NCI-H128 (cell line): ENCODE results near the gene TADA2B.

Source experiments
- DNase-seq: peaks from one replicate; lab custom pipeline; 2025; ENCODE audit not compliant: unreplicated experiment; lab: John Stamatoyannopoulos, UW

The TADA2B gene

GRCh38 chr4:7017446-7018048 lies 25.6 kb upstream of the TADA2B start:
- DNase-seq: no peak

DNA sequence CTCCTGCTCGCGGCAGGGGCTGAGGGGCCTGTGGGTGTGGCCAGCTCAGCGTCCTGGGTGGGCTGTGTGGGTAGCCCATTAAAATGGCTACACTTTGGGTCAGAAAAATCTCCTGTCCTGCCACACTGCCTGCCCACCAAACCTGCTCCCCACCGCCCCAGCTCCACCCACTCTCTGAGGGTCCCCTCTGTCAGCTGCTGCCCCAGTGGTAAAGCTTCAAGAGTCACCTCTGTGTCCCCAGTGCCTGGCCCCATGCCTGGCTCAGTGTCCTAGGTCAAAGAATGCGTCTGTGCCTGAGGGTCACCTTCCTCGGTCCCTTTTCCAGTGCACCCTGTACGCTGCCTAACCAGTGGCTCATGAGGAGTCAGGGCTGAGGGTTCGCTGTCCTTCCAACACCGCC lies 24.9 kb upstream of the TADA2B start:
- DNase-seq: no peak

GRCh38 chr4:7019367-7019766 lies 23.8 kb upstream of the TADA2B start:
- no peak for DNase-seq

GRCh38 chr4:7020290-7020689 lies 22.9 kb upstream of the TADA2B start:
- DNase-seq: no peak

- DNase-seq: no peak
These were observed 22.3 kb upstream of the TADA2B start for GRCh38 chr4:7020856-7021255.

DNA sequence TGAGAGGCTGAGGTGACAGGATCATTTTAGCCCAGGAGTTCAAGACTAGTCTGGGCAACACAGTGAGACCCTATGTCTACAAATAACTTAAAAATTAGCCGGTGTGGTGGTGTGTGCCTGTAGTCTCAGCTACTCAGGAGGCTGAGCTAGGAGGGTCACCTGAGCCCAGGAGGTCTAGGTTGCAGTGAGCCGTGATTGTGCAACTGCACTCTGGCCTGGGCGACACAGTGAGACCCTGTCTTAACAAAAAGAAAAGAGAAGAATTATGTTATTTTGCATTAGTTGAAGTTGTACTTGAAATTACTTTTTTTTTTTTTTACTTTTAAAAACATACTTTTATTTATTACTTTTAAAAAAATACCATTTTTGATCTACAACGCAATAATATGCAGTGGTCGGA lies 21.8 kb upstream of the TADA2B start:
- DNase-seq: no peak

DNA sequence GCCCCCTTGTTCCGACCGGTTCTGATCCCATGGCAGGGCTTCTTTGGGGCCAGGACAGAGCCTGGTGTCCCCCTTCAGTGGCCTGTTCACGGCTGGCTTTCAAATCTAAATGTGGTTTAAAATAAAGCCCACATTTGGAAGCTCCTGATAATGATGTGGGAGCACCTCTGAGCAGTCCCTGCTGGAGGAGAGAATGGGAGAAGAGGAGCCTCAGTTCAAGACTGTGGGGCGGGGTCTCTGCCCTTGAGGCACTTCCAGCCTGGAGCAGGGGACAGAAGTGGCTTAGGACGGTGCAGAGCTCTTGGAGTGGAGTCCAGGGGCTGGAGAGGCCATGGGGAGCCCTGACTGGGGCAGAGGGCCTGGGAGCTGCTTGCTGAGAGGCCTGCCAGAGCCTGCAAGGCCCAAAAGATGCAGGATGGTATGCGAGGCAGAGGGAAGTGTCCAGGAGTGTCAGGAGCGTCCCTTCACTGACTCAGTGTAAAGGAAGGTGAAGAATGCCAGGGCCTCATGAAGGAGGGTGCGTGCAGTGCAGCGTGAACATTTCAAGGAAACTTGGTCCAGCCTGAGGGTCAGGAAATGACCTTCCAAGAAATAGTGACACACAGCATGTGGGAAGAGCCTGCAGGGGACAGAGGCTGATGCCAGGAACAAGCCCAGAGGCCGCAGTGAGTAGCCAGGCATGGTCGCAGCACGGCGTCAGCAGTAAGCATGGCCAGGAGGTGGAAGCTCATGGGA lies 21.1 kb upstream of the TADA2B start:
- no peak for DNase-seq

GRCh38 chr4:7023486-7023885 lies 19.7 kb upstream of the TADA2B start:
- DNase-seq: no peak

DNA sequence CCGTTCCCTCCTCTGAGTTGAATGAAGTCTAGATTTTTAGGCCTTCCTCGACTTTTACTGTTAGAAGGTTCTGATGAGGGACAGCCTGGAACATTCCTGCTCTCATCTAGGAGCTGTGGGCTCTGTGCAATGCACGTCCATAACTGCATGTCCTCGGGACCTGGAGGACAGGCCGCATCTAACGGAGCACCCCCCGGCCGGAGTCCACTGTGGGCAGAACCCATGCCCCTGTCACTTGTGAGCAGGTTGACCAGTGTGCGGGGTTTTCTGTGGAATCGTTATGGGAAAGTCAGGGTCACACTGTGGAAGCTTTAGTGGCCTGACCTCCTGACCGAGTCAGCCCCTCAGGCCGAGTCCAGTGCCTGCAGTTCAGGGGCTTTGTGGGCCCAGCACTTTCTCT lies 19.3 kb upstream of the TADA2B start:
- DNase-seq: no peak

DNA sequence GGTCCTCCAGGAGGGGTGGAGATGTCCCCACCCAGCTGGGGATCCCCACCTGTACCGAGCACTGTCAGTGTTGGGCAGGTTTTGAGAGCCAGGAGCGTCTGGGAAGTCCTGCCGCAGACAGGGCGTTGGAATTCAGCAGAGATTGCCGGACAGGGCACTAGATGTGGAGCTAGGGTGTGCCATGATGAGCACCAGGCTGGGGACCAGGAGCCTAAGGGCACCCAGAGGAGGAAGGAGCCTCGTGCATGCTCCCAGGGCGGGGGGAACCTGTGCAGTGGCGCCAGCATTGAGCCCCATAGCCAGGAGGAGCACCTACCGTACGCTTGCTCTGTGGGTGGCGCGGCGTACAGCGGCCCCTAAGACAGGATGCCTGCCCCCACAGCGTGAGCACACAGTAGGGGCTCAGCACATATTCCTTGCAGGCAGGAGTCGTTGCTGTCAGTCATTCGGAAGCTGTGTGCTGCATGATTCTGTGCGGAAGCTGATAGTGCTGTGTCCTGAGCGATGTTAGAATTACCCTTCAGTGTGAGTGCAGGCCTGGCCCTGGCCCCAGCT lies 18.8 kb upstream of the TADA2B start:
- DNase-seq: no peak

DNA sequence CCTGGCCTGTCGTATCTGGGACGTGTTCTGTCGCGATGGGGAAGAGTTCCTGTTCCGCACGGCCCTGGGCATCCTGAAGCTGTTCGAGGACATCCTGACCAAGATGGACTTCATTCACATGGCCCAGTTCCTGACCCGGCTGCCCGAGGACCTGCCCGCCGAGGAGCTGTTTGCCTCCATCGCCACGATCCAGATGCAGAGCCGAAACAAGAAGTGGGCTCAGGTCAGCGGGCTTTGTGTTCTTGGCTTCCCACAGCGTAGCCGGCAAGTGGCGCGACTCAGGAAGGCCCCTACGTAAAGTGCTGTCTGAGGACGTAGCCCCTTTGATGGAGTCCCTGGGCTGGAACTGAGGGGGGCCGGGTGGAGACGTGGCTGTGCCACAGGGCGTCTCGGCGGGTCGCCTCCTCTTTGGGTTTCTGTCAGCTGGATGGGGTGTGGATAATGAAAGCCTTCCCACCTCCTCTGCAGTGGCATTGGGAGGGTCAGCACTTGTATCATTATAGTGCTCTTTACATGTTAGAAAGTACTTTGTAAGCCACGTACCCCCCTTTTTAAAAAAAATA lies 18.1 kb upstream of the TADA2B start:
- no peak for DNase-seq

DNA sequence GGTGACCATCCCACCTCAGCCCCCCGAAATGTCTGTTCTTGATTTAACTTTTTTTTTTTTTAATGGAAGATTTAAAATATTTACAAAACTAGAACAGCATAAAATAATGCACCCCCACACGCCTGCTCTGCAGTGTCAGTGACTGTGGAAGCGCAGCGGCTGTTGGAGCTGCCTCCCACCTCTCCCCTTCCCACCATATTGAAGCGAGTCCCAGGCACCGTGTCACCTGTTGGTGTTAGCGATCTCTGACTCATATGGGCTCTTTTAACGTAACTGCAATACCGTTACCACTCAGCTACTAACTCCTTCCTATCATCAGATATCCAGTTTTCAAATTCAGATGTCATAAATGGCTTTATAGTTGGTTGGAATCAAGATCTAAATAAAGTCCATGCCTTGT lies 17.1 kb upstream of the TADA2B start:
- no peak for DNase-seq

DNA sequence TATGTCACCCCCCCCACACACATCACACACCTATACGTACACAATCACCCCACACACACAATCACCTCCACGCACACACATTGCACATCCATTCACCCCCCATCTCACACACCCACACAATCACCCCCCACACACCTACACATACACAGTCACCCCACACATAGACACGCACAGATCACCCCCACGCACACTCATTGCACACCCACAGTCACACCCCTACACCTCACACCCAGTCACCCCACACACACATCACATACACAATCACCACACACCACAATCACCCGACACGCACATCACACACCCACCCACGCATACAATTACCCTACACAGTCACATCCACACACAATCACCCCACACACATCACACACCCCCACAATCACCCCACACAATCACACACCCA lies 15.9 kb upstream of the TADA2B start:
- DNase-seq: no peak

GRCh38 chr4:7027913-7028312 lies 15.3 kb upstream of the TADA2B start:
- DNase-seq: no peak

GRCh38 chr4:7029212-7029611 lies 14.0 kb upstream of the TADA2B start:
- no peak for DNase-seq

- DNase-seq: no peak
These were observed 13.3 kb upstream of the TADA2B start for GRCh38 chr4:7029921-7030320.

- DNase-seq: no peak
These were observed 12.3 kb upstream of the TADA2B start for GRCh38 chr4:7030856-7031255.

GRCh38 chr4:7031558-7032449 lies 11.4 kb upstream of the TADA2B start:
- DNase-seq: no peak

GRCh38 chr4:7032596-7032995 lies 10.6 kb upstream of the TADA2B start:
- no peak for DNase-seq

- DNase-seq: no peak
These were observed 8.7 kb upstream of the TADA2B start for GRCh38 chr4:7034262-7035081.

- DNase-seq: no peak
These were observed 5.7 kb upstream of the TADA2B start for GRCh38 chr4:7037425-7037824.
